ENCODE results near the gene SLC5A5.

Gene SLC5A5

DNA sequence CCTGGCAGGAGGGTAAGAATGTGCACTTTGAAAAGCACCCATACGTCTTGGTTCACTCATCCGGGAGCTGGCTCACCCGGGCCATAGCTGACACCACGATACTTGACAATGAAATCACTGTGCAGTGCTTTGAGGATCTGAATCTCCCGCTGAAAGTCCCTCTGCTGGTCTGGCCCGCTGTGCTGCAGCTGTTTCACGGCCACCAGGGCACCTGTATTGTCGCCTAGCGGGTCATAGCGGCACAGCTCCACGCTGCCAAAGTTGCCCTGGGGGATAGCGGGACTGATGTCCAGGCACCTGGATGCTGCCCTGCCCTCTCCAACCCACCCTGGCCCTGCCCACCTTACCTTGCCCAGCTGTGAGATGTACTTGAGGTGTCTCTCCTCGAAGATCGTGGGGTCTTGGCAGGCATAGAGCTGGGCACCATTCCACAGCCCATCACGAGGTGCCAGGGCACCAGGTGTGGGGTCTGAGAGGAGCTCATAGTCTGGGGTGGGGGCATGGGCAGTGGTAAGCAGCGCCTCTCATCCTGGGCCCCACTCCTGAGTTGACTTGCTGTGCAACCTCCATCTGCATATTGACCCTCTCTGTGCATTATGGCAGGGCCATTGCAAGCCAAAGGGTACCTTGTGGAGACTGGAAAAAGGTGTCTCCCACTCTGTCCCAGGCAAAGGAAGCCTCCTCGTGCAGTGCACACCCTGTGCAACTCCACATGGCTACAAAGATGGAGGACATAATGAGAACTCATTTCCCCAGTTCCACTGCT, 39.1 kb upstream of the SLC5A5 start:
- H3K27ac ChIP-seq, result no peak overlapping the region
- no peak for TF ChIP-seq CTCF (conservative IDR thresholded peaks at IDR 0.05)

- H3K27ac ChIP-seq, result no peak overlapping the region
Observed at GRCh38 chr19:17834350-17835181, 37.2 kb upstream of the SLC5A5 start.

DNA sequence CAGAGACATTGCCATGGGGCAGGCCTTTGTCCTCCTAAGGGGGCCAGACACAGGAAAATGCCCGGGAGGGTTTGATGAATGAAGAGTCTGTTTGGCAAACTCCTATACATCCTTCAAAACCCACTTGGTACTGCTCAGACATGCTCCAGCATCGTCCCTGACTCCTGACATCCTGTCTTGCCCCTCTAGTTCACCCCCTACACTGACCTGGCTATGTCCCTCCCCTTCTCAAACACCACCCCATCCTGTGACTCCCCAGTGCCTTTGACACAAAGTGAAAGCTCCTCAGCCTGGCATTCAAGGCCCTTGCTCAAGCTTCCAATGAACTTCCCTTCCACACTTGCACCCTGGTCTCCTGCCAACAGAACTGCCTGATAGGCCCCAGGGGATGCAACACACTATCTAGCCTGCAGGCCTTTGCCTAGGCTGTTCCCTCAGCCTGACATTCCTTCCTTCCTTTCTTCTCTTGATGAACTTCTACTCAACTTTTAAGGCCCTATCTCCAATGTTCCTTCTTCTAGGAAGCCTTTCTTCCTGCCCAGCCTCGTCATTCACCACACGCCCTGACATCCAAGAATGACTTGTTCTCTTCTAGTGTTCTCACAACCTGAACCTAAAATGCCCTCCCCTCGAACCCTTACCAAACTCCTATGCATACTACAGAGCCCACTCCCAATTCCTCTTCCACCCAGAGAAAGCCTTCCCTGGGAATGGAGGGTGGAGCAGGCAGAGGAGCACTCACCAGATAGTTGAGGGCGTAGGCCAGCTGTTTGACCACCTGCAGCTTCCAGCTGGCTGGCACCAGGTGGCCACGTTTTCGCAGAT, 36.4 kb upstream of the SLC5A5 start:
- no peak overlapping the region for H3K27ac ChIP-seq
- no peak for TF ChIP-seq CTCF (conservative IDR thresholded peaks at IDR 0.05)

More at GRCh38 chr19:17834350-17835181, 37.2 kb upstream of the SLC5A5 start:
- TF ChIP-seq CTCF (conservative IDR thresholded peaks at IDR 0.05), result peak; percentile 22; the same call in 1 of the 2 replicates

DNA sequence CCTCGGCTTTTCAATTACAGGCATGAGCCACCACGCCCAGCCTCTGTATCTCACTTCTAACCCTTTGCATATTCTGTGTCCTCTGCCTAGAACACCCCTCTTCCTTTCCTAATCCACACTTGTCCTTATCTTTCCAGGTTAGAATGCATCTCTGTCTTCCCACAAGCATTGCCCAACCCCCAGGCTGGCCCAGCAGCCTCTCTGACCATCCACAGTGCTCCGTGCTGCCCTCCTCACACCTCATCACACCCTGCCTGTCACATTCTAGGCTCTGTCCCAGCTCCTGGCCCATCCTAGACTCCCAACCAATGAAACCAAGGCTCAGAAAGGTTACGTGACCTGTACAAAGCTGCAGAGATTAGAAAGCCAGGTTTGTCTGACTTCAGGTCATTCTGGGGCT, 35.2 kb upstream of the SLC5A5 start:
- H3K27ac ChIP-seq, result no peak overlapping the region
- TF ChIP-seq CTCF (conservative IDR thresholded peaks at IDR 0.05), result no peak

DNA sequence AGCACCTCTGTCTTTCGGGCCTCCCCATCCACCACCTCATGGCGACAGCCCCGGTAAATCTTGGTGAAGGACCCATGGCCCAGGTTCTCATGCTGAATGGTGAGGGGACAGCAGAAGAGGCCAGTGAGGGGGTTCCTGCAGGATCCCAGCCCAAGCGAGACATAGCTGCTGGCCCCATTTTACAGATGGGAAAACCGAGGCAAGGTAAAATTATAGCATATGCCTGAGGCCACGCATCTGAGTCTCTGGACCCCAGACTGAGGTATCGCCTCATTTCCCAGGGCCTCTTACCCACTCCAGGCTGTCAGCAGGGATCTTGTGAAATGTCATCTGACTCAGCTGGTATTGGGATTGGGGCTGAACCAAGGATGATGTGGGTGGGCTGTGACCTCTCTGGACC, 33.8 kb upstream of the SLC5A5 start:
- H3K27ac ChIP-seq, result no peak overlapping the region
- no peak for TF ChIP-seq CTCF (conservative IDR thresholded peaks at IDR 0.05)

- no peak overlapping the region for H3K27ac ChIP-seq
- TF ChIP-seq CTCF (conservative IDR thresholded peaks at IDR 0.05), result no peak
Observed at GRCh38 chr19:17840019-17840418, 31.7 kb upstream of the SLC5A5 start.

- TF ChIP-seq CTCF (conservative IDR thresholded peaks at IDR 0.05), result no peak
- peak overlapping the region; percentile 44; the same call in 1 of the 2 replicates for H3K27ac ChIP-seq
Observed at GRCh38 chr19:17841371-17841809, 30.4 kb upstream of the SLC5A5 start.
